ENCODE data around the gene TJP1. TPM values are rescaled to one million over a fixed set of nuclear protein-coding genes. Genes with fewer than 3 reads are reported as not detected.

The TJP1 gene
- total RNA-seq, 4 donors from 2014 or later = 45.4 to 112 (median 88.3) TPM

- DNase-seq = no peak
- no peaks in the 10 kb centered on the region for H3K9me3 ChIP-seq
- TF ChIP-seq, protein P1, sequence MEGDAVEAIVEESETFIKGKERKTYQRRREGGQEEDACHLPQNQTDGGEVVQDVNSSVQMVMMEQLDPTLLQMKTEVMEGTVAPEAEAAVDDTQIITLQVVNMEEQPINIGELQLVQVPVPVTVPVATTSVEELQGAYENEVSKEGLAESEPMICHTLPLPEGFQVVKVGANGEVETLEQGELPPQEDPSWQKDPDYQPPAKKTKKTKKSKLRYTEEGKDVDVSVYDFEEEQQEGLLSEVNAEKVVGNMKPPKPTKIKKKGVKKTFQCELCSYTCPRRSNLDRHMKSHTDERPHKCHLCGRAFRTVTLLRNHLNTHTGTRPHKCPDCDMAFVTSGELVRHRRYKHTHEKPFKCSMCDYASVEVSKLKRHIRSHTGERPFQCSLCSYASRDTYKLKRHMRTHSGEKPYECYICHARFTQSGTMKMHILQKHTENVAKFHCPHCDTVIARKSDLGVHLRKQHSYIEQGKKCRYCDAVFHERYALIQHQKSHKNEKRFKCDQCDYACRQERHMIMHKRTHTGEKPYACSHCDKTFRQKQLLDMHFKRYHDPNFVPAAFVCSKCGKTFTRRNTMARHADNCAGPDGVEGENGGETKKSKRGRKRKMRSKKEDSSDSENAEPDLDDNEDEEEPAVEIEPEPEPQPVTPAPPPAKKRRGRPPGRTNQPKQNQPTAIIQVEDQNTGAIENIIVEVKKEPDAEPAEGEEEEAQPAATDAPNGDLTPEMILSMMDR (IDR thresholded peaks at IDR 0.05) = no peak
- TF ChIP-seq POLR2A (IDR thresholded peaks at IDR 0.05) = no peak
- H3K4me3 ChIP-seq = no peak overlapping the region
- no peaks in the 10 kb centered on the region for H3K4me1 ChIP-seq
- no peak overlapping the region for H3K27ac ChIP-seq
- no peaks in the 10 kb centered on the region for H3K36me3 ChIP-seq
- no peaks in the 10 kb centered on the region for H3K27me3 ChIP-seq
Observed at GRCh38 chr15:29795610-29796009, 26.7 kb downstream of the TJP1 start.

DNA sequence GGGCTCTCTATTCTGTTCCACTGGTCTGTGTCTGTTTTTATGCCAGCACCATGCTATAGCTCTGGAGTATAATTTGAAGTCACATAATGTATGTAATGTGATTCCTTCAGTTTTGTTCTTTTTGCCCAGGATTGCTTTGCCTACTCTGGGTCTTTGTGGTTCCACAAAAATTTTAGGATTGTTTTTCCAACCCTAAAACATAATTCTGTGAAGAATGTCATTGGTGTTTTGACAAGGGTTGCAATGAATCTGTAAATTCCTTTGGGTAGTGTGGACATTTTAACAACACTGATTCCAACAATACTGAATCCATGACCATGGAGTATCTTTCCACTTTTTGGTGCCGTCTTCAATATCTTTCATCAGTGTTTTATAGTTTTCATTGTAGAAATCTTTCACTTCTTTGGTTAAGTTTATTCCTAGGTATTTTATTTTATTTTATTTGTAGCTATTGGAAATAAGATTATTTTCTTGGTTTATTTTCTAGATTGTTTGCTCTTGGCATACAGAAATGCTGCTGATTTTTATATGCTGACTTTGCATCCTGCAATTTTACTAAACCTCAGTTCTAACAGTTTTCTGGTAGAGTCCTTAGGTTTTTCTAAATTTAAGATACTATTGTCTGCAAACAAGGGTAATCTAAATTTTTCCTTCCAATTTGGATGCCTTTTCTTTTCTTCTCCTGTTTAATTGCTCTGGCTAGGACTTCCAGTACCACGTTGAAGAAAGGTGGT lies 29.7 kb downstream of the TJP1 start:
- Histone ChIP-seq H3K4me1 (no peaks in the 10 kb centered on the region), H3K9me3 (no peaks in the 10 kb centered on the region), H3K27ac (no peak overlapping the region), H3K4me3 (no peak overlapping the region), H3K27me3 (no peaks in the 10 kb centered on the region), H3K36me3 (no peaks in the 10 kb centered on the region)
- no peak for TF ChIP-seq POLR2A (IDR thresholded peaks at IDR 0.05)
- TF ChIP-seq, protein P1 (IDR thresholded peaks at IDR 0.05) = no peak
- no peak for DNase-seq

DNA sequence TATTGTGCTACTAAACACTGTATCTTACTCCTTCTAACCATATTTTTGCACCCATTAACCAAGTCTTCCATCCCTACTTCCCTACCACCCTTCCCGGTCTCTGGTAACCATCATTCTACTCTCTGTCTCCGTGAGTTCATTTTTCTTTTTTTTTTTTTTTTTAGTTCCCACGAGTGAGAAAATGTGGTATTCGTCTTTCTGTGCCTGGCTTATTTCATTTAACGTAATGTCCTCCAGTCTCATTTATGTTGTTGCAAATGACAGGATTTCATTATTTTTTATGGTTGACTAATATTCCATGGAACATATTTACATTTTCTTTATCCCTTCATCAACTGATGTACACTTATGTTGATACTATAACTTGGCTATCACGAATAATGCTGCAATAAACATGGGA lies 31.7 kb downstream of the TJP1 start:
- Histone ChIP-seq H3K36me3 (no peaks in the 10 kb centered on the region), H3K9me3 (no peaks in the 10 kb centered on the region), H3K4me3 (no peak overlapping the region), H3K27me3 (no peaks in the 10 kb centered on the region), H3K27ac (no peak overlapping the region), H3K4me1 (no peaks in the 10 kb centered on the region)
- no peak for TF ChIP-seq POLR2A (IDR thresholded peaks at IDR 0.05)
- TF ChIP-seq, protein P1 (IDR thresholded peaks at IDR 0.05) = no peak
- no peak for DNase-seq

GRCh38 chr15:29789871-29790270 lies 32.4 kb downstream of the TJP1 start:
- Histone ChIP-seq H3K4me3 (no peak overlapping the region), H3K9me3 (no peaks in the 10 kb centered on the region), H3K27ac (no peak overlapping the region), H3K4me1 (no peaks in the 10 kb centered on the region), H3K27me3 (no peaks in the 10 kb centered on the region), H3K36me3 (no peaks in the 10 kb centered on the region)
- no peak for DNase-seq
- TF ChIP-seq POLR2A (IDR thresholded peaks at IDR 0.05) = no peak
- TF ChIP-seq, protein P1 (IDR thresholded peaks at IDR 0.05) = no peak

DNA sequence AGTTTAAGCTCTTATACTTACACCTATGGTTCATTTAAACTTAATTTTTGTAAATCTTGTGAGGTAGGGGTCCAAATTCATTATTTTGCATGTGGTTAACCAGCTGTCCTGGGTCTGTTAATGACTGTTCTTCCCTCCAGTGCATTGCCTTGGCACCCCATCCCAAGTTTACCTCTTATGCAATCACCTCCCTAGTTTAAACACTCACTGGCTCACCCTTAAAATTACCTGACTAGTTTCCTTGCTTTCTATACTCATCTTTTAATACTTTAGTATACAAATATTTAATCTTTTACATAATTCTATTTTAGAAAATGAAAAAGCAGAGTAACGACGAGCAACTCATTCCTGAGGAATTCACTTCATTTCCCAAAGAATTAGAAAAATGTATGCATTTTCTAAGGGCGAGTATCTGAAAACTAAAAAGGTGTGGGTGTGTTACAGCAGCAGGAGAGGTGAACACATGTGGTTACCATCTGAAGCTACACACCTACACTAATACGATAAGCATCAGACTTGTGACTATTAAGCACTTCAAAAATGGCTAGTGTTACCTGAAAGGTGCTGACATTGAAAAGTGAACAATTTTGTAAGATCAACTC lies 33.7 kb downstream of the TJP1 start:
- Histone ChIP-seq H3K4me1 (no peaks in the 10 kb centered on the region), H3K9me3 (no peaks in the 10 kb centered on the region), H3K36me3 (no peaks in the 10 kb centered on the region)

More for the DNA sequence above, 33.7 kb downstream of the TJP1 start:
- Histone ChIP-seq H3K4me3 (no peak overlapping the region), H3K27ac (no peak overlapping the region), H3K27me3 (no peaks in the 10 kb centered on the region)
- no peak for TF ChIP-seq POLR2A (IDR thresholded peaks at IDR 0.05)
- TF ChIP-seq, protein P1 (IDR thresholded peaks at IDR 0.05) = no peak
- no peak for DNase-seq
